ENCODE data around the gene NFKBIL1. TPM values are rescaled to one million over a fixed set of nuclear protein-coding genes. Genes with fewer than 3 reads are reported as not detected.
A peak's percentile ranks its signal among the peaks of the same experiment; 100 is the strongest.
"Not testable (repeated sequence)": the region's sequence is repeated elsewhere in the genome, so short reads cannot be mapped to it uniquely, and the experiment has no call there.

The NFKBIL1 gene
- 10 to 100 TPM; 11.3 to 13.0 TPM for total RNA-seq

DNA sequence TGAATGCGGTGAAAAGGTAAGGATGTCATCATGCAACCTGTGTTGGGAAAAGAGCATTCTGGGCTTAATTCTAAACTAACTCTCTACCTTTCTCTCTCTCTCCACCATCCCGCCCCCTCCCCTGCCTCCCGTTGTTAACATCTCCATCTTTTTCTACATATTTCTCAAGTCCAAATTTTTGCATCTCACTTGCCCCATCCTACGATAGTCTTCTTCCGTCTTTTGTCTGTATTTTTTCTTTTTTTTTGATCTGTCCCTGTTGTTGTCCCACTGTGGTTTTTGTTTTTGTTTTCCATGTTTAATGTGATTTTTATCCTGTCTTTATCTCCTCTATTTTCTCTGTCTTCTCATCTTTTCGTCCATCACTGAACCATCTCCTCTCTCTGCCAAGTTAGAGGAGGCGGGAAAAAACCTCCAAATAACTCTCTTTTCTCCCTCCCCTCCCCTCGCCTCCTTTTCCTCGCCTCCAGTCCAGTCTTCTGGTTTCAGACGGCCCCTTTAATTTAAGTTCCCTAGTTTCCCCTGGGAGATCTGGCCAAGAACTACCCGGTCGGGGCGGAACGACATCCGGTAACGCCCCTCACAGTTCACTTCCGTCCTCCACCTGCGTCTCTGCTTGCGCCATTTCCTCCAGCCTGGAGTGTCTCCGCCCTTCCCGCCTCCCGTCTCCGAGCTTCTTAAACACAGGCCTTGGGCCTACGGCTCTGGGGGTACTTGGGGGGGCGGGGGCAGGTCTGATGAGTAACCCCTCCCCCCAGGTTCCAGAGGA, at the start of gene NFKBIL1:
Gene NFKBIL1, plus strand, starts transcription at position 651 of the 769 bp plus-strand sequence. Its CDS starts 87 bp downstream, at position 738.
- Mint-ChIP-seq H3K4me1 (ENCODE audit: low read depth) (peaks cover 40% of the 10 kb centered on the region), H3K27ac (peak within 1 kb of the TSS; percentile 80), H3K4me3 (peak within 1 kb of the TSS; percentile 80), H3K36me3 (ENCODE audit: low read depth) (peaks cover 20% of the 10 kb centered on the region), H3K27me3 (no peaks in the 10 kb centered on the region), H3K9me3 (no peaks in the 10 kb centered on the region)
- ChIA-PET POLR2A (interaction anchor here (0.9 to 5.0 kb wide), 13 partner anchors 12 to 55 kb away, joined by 3 to 57 read pairs (median 4); partner anchors contain the start of genes LST1, LTB, MICB and NCR3), CTCF (interaction anchor here (1.0 to 56.2 kb wide), 7 partner anchors 16 to 191 kb away, joined by 3 to 2542 read pairs (median 4); partner anchors contain the start of genes BAG6, LST1, LTB and MICB)
- TF ChIP-seq, protein P1, sequence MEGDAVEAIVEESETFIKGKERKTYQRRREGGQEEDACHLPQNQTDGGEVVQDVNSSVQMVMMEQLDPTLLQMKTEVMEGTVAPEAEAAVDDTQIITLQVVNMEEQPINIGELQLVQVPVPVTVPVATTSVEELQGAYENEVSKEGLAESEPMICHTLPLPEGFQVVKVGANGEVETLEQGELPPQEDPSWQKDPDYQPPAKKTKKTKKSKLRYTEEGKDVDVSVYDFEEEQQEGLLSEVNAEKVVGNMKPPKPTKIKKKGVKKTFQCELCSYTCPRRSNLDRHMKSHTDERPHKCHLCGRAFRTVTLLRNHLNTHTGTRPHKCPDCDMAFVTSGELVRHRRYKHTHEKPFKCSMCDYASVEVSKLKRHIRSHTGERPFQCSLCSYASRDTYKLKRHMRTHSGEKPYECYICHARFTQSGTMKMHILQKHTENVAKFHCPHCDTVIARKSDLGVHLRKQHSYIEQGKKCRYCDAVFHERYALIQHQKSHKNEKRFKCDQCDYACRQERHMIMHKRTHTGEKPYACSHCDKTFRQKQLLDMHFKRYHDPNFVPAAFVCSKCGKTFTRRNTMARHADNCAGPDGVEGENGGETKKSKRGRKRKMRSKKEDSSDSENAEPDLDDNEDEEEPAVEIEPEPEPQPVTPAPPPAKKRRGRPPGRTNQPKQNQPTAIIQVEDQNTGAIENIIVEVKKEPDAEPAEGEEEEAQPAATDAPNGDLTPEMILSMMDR (IDR thresholded peaks at IDR 0.05), result peak; percentile 64
- ATAC-seq (peak; percentile 85), DNase-seq (peak; percentile 97)
- intact Hi-C loops (cut with micrococcal nuclease), result loop anchor here (1.0 to 10.0 kb wide), 4 partner anchors 35 to 188 kb away; partner anchors contain the start of genes C6orf47, CLIC1, CSNK2B and GPANK1

GRCh38 chr6:31498748-31499147, 48.7 kb upstream of the NFKBIL1 start:
- DNase-seq, result no peak
- Mint-ChIP-seq H3K27ac (no peak overlapping the region), H3K9me3 (no peaks in the 10 kb centered on the region)

GRCh38 chr6:31499648-31500047, 47.8 kb upstream of the NFKBIL1 start:
- H3K27me3 Mint-ChIP-seq; H3K36me3 Mint-ChIP-seq (ENCODE audit: low read depth); DNase-seq; H3K27ac Mint-ChIP-seq; POLR2A ChIA-PET; CTCF ChIA-PET; intact Hi-C loops (cut with micrococcal nuclease); H3K9me3 Mint-ChIP-seq; ATAC-seq: not testable (repeated sequence)
- Mint-ChIP-seq H3K4me1 (ENCODE audit: low read depth) (peaks cover 63% of the 10 kb centered on the region), H3K4me3 (peak overlapping the region; percentile 73)

More at GRCh38 chr6:31498748-31499147, 48.7 kb upstream of the NFKBIL1 start:
- Mint-ChIP-seq H3K4me3 (peak overlapping the region; percentile 73), H3K27me3 (no peaks in the 10 kb centered on the region), H3K4me1 (ENCODE audit: low read depth) (peaks cover 61% of the 10 kb centered on the region), H3K36me3 (ENCODE audit: low read depth) (peaks cover 7% of the 10 kb centered on the region)
- intact Hi-C loops (cut with micrococcal nuclease), result no loop called here
- CTCF ChIA-PET, result interaction anchor here (1.4 to 2.0 kb wide), 2 partner anchors 53 to 155 kb away, joined by 4 to 6 read pairs; no protein-coding TSS in a partner anchor
- no peak for ATAC-seq
- TF ChIP-seq, protein P1 (IDR thresholded peaks at IDR 0.05), result no peak
- POLR2A ChIA-PET, result interaction anchor here (0.6 to 2.8 kb wide), 6 partner anchors 29 to 190 kb away, joined by 3 to 24 read pairs (median 4); partner anchors contain the start of genes ATP6V1G2, DDX39B and MICA

DNA sequence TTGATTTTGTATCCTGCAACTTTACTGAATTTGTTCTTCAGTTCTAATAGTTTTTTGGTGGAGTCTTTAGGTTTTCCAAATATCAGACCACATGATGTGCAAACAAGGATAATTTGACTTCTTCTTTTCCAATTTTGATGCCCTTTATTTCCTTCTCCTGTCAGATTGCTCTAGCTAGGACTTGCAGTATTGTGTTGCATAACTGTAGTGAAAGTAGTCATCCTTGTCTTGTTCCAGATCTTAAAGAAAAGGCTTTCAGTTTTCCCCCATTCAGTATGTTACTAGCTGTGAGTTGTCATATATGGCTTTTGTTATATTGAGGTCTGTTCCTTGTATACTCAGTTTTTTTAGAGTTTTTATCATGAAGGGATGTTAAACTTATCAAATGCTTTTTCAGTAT, 44.8 kb upstream of the NFKBIL1 start:
- H3K9me3 Mint-ChIP-seq, result no peaks in the 10 kb centered on the region
- TF ChIP-seq, protein P1 (IDR thresholded peaks at IDR 0.05), result no peak
- ATAC-seq (no peak), DNase-seq (no peak)
- no peak overlapping the region for H3K27ac Mint-ChIP-seq
- H3K27me3 Mint-ChIP-seq, result no peaks in the 10 kb centered on the region
- intact Hi-C loops (cut with micrococcal nuclease), result no loop called here
- H3K4me3 Mint-ChIP-seq, result no peak overlapping the region
- peaks cover 22% of the 10 kb centered on the region for H3K36me3 Mint-ChIP-seq (ENCODE audit: low read depth)
- H3K4me1 Mint-ChIP-seq (ENCODE audit: low read depth), result peaks cover 47% of the 10 kb centered on the region
- ChIA-PET CTCF (interaction anchor here (0.8 kb wide), 1 partner anchor 96 kb away, joined by 3 read pairs; no protein-coding TSS in a partner anchor), POLR2A (interaction anchor here (1.4 kb wide), 1 partner anchor 31 kb away, joined by 4 read pairs; no protein-coding TSS in a partner anchor)

GRCh38 chr6:31509036-31509435, 38.4 kb upstream of the NFKBIL1 start:
- H3K4me3 Mint-ChIP-seq; H3K4me1 Mint-ChIP-seq (ENCODE audit: low read depth); DNase-seq; intact Hi-C loops (cut with micrococcal nuclease); POLR2A ChIA-PET; ATAC-seq; H3K9me3 Mint-ChIP-seq; H3K27ac Mint-ChIP-seq; CTCF ChIA-PET; H3K27me3 Mint-ChIP-seq: not testable (repeated sequence)
- H3K36me3 Mint-ChIP-seq (ENCODE audit: low read depth), result peaks cover 42% of the 10 kb centered on the region

All from activated CD8-positive, alpha-beta T cell treated with anti-CD3 and anti-CD28 coated beads for 36 hours (primary cell).